Upper lobe of left lung (tissue), 6 donors: Measurements from ENCODE around the gene CDKN3. TPM values are rescaled to one million over a fixed set of nuclear protein-coding genes. Genes with fewer than 3 reads are reported as not detected.
"Not testable (repeated sequence)": the region's sequence is repeated elsewhere in the genome, so short reads cannot be mapped to it uniquely, and the experiment has no call there.

Experiments used
- ATAC-seq, 2 donors: fragments of 200-7000 bp; cut with Tn5 transposase; one replicate each; pipeline ENCODE4 v1.9.1; 2022; ENCODE audit warnings: mild to moderate bottlenecking in 2 of 2, moderate library complexity in 2 of 2; ENCODE audit not compliant: low FRiP score in 2 of 2
- DNase-seq, 2 donors: peaks; one replicate each; pipeline ENCODE4 v3.0.0-alpha.2; 2019 to 2020
- H3K27ac ChIP-seq, 4 donors: fragments of 200-600 bp; sonication (generic); one replicate each; pipeline ENCODE4 v1.5.1; 2016 to 2019
- H3K27me3 ChIP-seq, 4 donors: fragments of 200-600 bp; sonication (generic); one replicate each; pipeline ENCODE4 v1.5.1; 2017 to 2019
- H3K36me3 ChIP-seq, 4 donors: fragments of 200-600 bp; sonication (generic); one replicate each; pipeline ENCODE4 v1.5.1; 2016 to 2019
- H3K4me1 ChIP-seq, 4 donors: fragments of 200-600 bp; sonication (generic); one replicate each; pipeline ENCODE4 v1.5.1; 2018 to 2019
- H3K4me3 ChIP-seq, 4 donors: fragments of 200-600 bp; sonication (generic); one replicate each; pipeline ENCODE4 v1.5.1; 2017 to 2019; ENCODE audit warnings: mild to moderate bottlenecking in 2 of 4, moderate library complexity in 1 of 4
- H3K9me3 ChIP-seq, 4 donors: fragments of 200-600 bp; sonication (generic); one replicate each; pipeline ENCODE4 v1.5.1; 2018 to 2019
- EP300 ChIP-seq, 4 donors: sonication (generic); formaldehyde crosslinking; IDR thresholded peaks; one replicate each; pipeline ENCODE4 v1.5.1; 2017; ENCODE audit warnings: antibody characterized with exemption in 4 of 4, control low read depth in 2 of 4
- POLR2A ChIP-seq, 4 donors: fragments of 450-650 bp; IDR thresholded peaks; one replicate each; pipeline ENCODE4 v1.5.1; 2016 to 2017; ENCODE audit warnings: antibody characterized with exemption in 4 of 4, mild to moderate bottlenecking in 2 of 4
- POLR2AphosphoS5 ChIP-seq, 2 donors: sonication (generic); formaldehyde crosslinking; IDR thresholded peaks; one replicate each; pipeline ENCODE4 v1.5.1; 2017; ENCODE audit warnings: antibody characterized with exemption in 2 of 2
- WGBS, 2 donors: methylation state at CpG; one replicate each; pipeline ENCODE4 v1.1.5; 2017 to 2018; 5-methylcytosine and 5-hydroxymethylcytosine counted together
- total RNA-seq, 6 donors: library from RNA; depleted of rRNA in 4 of 6; stranded (reverse); fragments of >200 nt in 4 of 6; gene quantifications; one replicate each; pipeline versions ENCODE4 v1.1.0 to v1.2.1, GENCODE V29; 2016 to 2021
- TF ChIP-seq, protein P1 (sequence below), 6 experiments: fragments of 450-650 bp in 4 of 6; fragments of 200-600 bp in 2 of 6; sonication (generic) in 2 of 6; IDR thresholded peaks; one replicate each; pipeline ENCODE4 v1.5.1; 2016 to 2019; ENCODE audit warnings: antibody characterized with exemption in 6 of 6
- donor health status: DM: no; HTN: no; CAD: no; lungs with moderate emphysema.
- donor health status: DM: no; HTN: yes; CAD: no; lungs with severe emphysema.

CDKN3 gene
- total RNA-seq, 6 donors from 2014 or later = 1.7 to 3.6 (median 3.1) TPM; not detected in 2

DNA sequence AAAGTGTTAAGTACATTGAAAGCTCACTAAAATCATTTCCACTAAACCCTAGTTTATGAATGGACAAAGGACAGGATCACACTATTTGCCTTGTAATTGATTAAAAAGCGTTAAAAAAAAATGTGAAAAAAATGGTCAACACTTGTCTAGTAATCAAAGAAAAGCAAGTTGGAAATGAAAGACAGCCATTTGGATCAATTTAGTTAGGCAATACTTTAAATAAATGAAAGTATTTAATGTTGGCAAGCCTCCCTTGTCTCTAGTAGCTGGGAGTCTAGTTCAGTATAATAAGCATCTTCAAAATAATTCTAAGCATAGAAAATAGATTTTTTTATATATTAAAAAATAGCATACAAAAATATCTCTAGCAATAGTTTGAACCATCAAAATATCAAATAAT lies 58.6 kb downstream of the CDKN3 start:
- ATAC-seq (no peak), DNase-seq (no peak)
- H3K27ac ChIP-seq = no peak overlapping the region
- H3K4me3 ChIP-seq = no peak overlapping the region
- 88 to 94% methylated on average over 1 of the region's 1 CpG for WGBS, 2 donors
- H3K36me3 ChIP-seq = no peaks in the 10 kb centered on the region
- H3K9me3 ChIP-seq = no peaks in the 10 kb centered on the region
- no peaks in the 10 kb centered on the region for H3K4me1 ChIP-seq
- H3K27me3 ChIP-seq = no peaks in the 10 kb centered on the region
- TF ChIP-seq, protein P1, sequence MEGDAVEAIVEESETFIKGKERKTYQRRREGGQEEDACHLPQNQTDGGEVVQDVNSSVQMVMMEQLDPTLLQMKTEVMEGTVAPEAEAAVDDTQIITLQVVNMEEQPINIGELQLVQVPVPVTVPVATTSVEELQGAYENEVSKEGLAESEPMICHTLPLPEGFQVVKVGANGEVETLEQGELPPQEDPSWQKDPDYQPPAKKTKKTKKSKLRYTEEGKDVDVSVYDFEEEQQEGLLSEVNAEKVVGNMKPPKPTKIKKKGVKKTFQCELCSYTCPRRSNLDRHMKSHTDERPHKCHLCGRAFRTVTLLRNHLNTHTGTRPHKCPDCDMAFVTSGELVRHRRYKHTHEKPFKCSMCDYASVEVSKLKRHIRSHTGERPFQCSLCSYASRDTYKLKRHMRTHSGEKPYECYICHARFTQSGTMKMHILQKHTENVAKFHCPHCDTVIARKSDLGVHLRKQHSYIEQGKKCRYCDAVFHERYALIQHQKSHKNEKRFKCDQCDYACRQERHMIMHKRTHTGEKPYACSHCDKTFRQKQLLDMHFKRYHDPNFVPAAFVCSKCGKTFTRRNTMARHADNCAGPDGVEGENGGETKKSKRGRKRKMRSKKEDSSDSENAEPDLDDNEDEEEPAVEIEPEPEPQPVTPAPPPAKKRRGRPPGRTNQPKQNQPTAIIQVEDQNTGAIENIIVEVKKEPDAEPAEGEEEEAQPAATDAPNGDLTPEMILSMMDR (IDR thresholded peaks at IDR 0.05) = no peak
- no peak for TF ChIP-seq EP300 (IDR thresholded peaks at IDR 0.05)
- no peak for TF ChIP-seq POLR2A (IDR thresholded peaks at IDR 0.05)
- no peak for TF ChIP-seq POLR2AphosphoS5 (IDR thresholded peaks at IDR 0.05)

DNA sequence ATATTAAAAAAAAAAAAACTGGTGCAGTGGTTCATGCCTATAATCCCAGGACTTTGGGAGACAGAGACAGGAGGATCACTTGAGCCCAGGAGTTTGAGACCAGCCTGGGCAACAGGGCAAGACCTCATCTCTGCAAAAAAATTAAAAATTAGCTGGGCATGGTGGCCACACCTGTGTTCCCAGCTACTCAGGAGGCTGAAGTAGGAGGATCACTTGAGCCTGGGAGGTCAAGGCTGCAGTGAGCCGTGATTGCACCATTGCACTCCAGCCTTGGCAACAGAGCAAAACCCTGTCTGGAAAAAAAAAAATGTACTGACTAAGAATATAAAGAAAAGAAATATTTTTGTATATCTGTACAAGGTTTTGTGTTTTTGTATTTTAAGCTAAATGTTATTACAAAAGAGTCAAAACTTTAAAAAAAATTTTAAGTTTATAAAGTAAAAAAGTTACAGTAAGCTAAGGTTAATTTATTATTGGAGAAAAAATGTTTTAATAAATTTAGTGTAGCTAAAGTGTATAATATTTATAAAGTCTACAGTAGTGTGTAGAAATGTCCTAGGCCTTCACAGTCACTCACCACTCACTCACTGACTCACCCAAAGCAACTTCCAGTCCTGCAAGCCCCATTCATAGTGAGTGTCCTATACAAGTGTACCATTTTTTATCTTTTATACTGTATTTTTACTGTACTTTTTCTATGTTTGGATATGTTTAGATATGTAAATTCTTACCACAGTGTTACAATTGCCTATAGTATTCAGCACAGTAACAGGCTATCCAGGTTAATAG lies 60.2 kb downstream of the CDKN3 start:
- H3K27me3 ChIP-seq, H3K9me3 ChIP-seq, H3K36me3 ChIP-seq, H3K27ac ChIP-seq, DNase-seq, H3K4me3 ChIP-seq, ATAC-seq, H3K4me1 ChIP-seq: not testable (repeated sequence)
- WGBS, 2 donors = 82% methylated on average over 1 of the region's 1 CpG

DNA sequence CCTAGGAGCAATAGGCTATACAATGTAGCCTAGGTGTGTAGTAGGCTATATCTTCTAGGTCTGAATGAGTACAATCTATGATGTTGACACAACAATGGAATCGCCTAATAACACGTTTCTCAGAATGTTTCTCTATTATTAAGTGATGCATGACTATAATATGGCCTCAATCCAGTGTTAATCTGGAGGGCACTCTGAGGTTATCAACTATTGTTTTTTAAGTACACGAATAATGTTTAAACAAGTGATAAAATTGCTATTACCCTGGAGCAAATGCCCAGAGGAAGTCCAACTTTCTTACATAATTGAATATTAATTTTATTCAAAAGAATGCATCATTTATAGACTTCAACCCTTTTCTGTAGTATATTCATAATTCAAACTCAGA lies 60.8 kb downstream of the CDKN3 start:
- ATAC-seq = no peak
- Histone ChIP-seq H3K27me3 (no peaks in the 10 kb centered on the region), H3K9me3 (no peaks in the 10 kb centered on the region), H3K27ac (no peak overlapping the region), H3K4me3 (no peak overlapping the region), H3K4me1 (no peaks in the 10 kb centered on the region), H3K36me3 (no peaks in the 10 kb centered on the region)
- WGBS, 2 donors = 41 to 43% methylated on average over 3 of the region's 3 CpGs
- no peak for DNase-seq
- TF ChIP-seq EP300 (IDR thresholded peaks at IDR 0.05) (no peak), POLR2A (IDR thresholded peaks at IDR 0.05) (no peak), POLR2AphosphoS5 (IDR thresholded peaks at IDR 0.05) (no peak)
- TF ChIP-seq, protein P1 (IDR thresholded peaks at IDR 0.05) = no peak

DNA sequence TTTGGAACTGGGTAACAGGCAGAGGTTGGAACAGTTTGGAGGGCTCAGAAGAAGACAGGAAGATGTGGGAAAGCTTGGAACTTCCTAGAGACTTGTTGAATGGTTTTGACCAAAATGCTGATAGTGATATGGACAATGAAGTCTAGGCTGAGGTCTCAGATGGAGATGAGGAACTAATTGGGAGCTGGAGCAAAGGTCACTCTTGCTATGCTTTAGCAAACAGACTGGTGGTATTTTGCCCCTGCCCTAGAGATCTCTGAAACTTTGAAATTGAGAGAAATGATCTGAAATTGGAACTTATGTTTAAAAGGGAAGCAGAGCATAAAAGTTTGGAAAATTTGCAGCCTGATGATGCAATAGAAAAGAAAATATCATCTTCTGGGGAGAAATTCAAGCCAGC lies 61.7 kb downstream of the CDKN3 start:
- H3K36me3 ChIP-seq, H3K9me3 ChIP-seq, DNase-seq, ATAC-seq, H3K4me3 ChIP-seq, H3K27me3 ChIP-seq, H3K27ac ChIP-seq, H3K4me1 ChIP-seq: not testable (repeated sequence)

DNA sequence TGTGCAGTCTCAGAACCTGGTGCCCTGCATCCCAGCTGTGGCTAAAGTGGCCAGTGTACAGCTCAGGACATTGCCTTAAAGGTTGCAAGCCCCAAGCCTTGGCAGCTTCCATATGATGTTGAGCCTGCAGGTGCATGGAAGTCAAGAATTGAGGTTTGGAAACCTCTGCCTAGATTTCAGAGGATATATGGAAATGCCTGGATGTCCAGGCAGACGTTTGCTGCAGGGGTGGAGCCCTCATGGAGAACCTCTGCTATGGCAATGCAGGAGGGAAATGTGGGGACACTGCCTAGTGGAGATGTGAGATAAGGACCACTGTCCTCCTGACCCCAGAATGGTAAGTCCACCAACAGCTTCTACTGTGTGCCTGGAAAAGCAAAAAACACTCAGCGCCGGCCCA lies 62.3 kb downstream of the CDKN3 start:
- Histone ChIP-seq H3K36me3 (no peaks in the 10 kb centered on the region), H3K4me1 (no peaks in the 10 kb centered on the region), H3K27ac (no peak overlapping the region), H3K9me3 (no peaks in the 10 kb centered on the region), H3K27me3 (no peaks in the 10 kb centered on the region), H3K4me3 (no peak overlapping the region)
- DNase-seq (no peak), ATAC-seq (no peak)
- 82 to 89% methylated on average over 3 of the region's 3 CpGs for WGBS, 2 donors
- no peak for TF ChIP-seq EP300 (IDR thresholded peaks at IDR 0.05)

DNA sequence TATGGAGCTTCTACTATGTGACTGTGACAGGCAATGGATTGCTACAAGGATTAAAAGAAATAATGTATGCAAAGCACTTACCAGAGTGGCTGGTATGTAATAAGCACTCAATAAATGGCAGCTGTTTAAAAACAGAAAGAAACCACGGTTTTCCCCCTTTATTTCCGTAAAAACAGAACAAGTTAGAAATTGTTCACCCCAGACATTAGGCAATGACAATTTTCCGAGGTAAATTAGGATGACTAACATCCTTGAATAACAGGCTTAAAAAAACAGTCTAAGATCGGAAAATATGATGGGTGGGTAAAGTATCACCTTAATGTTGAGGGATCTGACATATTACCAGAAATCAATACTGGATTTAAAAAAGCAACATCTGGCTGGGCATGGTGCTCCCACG lies 65.2 kb downstream of the CDKN3 start:
- no peak for TF ChIP-seq POLR2AphosphoS5 (IDR thresholded peaks at IDR 0.05)
- TF ChIP-seq, protein P1 (IDR thresholded peaks at IDR 0.05) = no peak
- TF ChIP-seq EP300 (IDR thresholded peaks at IDR 0.05) = no peak
- no peak for TF ChIP-seq POLR2A (IDR thresholded peaks at IDR 0.05)
- H3K4me1 ChIP-seq = no peaks in the 10 kb centered on the region
- peaks cover 0 to under 1% (median 0%) of the 10 kb centered on the region in 4 donors for H3K9me3 ChIP-seq
- WGBS, 2 donors = 70 to 72% methylated on average over 5 of the region's 5 CpGs
- H3K36me3 ChIP-seq = no peaks in the 10 kb centered on the region
- H3K27ac ChIP-seq = no peak overlapping the region
- DNase-seq (no peak), ATAC-seq (no peak)
- no peak overlapping the region for H3K4me3 ChIP-seq
- no peaks in the 10 kb centered on the region for H3K27me3 ChIP-seq
